NCI-H1105 (cell line): Measurements from ENCODE around the gene TMEM74B.
"Not testable (repeated sequence)": the region's sequence is repeated elsewhere in the genome, so short reads cannot be mapped to it uniquely, and the experiment has no call there.

Source experiments
- DNase-seq: peaks from one replicate; lab custom pipeline; 2025; lab: John Stamatoyannopoulos, UW

The TMEM74B gene

GRCh38 chr20:1184638-1185315 lies at the start of gene TMEM74B:
Gene TMEM74B (minus strand): TSS chr20:1184981. CDS start chr20:1183801, 1,180 bp downstream.
- DNase-seq, result peak; percentile 3

GRCh38 chr20:1232286-1233111 lies 47.7 kb upstream of the TMEM74B start:
- no peak for DNase-seq

GRCh38 chr20:1229541-1229940 lies 44.8 kb upstream of the TMEM74B start:
- DNase-seq, result no peak

- DNase-seq, result peak; percentile 80
These were observed 41.2 kb upstream of the TMEM74B start, which contains the start of gene RAD21L1 for GRCh38 chr20:1225783-1226654. Gene RAD21L1 (plus strand): TSS chr20:1226044. CDS start chr20:1228454, 2,410 bp downstream.

- no peak for DNase-seq
These were observed 40.5 kb upstream of the TMEM74B start for GRCh38 chr20:1225263-1225782.

- DNase-seq, result no peak
These were observed 39.6 kb upstream of the TMEM74B start for GRCh38 chr20:1224205-1224890.

GRCh38 chr20:1222750-1223149 lies 38.0 kb upstream of the TMEM74B start:
- DNase-seq, result not testable (repeated sequence)

GRCh38 chr20:1216527-1217427 lies 32.0 kb upstream of the TMEM74B start:
- DNase-seq, result not testable (repeated sequence)

- DNase-seq, result no peak
These were observed 30.8 kb upstream of the TMEM74B start for GRCh38 chr20:1215386-1216170.

GRCh38 chr20:1214838-1215261 lies 30.1 kb upstream of the TMEM74B start:
- no peak for DNase-seq

- DNase-seq, result peak; percentile 49
These were observed 28.0 kb upstream of the TMEM74B start for GRCh38 chr20:1212607-1213396.

GRCh38 chr20:1212023-1212422 lies 27.2 kb upstream of the TMEM74B start:
- no peak for DNase-seq

- no peak for DNase-seq
These were observed 25.7 kb upstream of the TMEM74B start for GRCh38 chr20:1210501-1210900.

- DNase-seq, result no peak
These were observed 24.9 kb upstream of the TMEM74B start for GRCh38 chr20:1209447-1210387.

GRCh38 chr20:1207293-1207878 lies 22.6 kb upstream of the TMEM74B start:
- DNase-seq, result no peak

GRCh38 chr20:1206366-1207148 lies 21.8 kb upstream of the TMEM74B start:
- no peak for DNase-seq
